GM18867 (cell line): ENCODE data around the gene ADAM10.

Experiments used
- ATAC-seq: cut with Tn5 transposase; IDR thresholded peaks from one replicate; pipeline ENCODE4 v1.9.1; 2021; ENCODE audit warnings: mild to moderate bottlenecking, moderate library complexity; ENCODE audit not compliant: unreplicated experiment

ADAM10 gene

GRCh38 chr15:58684036-58684710 is 65.3 kb downstream of the ADAM10 start:
- ATAC-seq: no peak

- ATAC-seq: no peak
Observed at GRCh38 chr15:58682234-58682633, 67.3 kb downstream of the ADAM10 start.

- ATAC-seq: no peak
Observed at GRCh38 chr15:58678683-58679082, 70.8 kb downstream of the ADAM10 start.

- ATAC-seq: no peak
Observed at GRCh38 chr15:58677426-58677825, 72.1 kb downstream of the ADAM10 start.

- no peak for ATAC-seq
Observed at GRCh38 chr15:58676766-58677165, 72.7 kb downstream of the ADAM10 start.

GRCh38 chr15:58671186-58671585 is 78.3 kb downstream of the ADAM10 start:
- ATAC-seq: no peak

- ATAC-seq: no peak
Observed at GRCh38 chr15:58669108-58669507, 80.4 kb downstream of the ADAM10 start.

GRCh38 chr15:58666957-58667356 is 82.5 kb downstream of the ADAM10 start:
- ATAC-seq: no peak

- ATAC-seq: no peak
Observed at GRCh38 chr15:58665672-58666071, 83.8 kb downstream of the ADAM10 start.

- no peak for ATAC-seq
Observed at GRCh38 chr15:58650102-58650501, 99.4 kb downstream of the ADAM10 start.

- ATAC-seq: no peak
Observed at GRCh38 chr15:58649175-58649574, 100.3 kb downstream of the ADAM10 start.

- ATAC-seq: no peak
Observed at GRCh38 chr15:58643996-58644395, 105.5 kb downstream of the ADAM10 start.

GRCh38 chr15:58641660-58642059 is 107.8 kb downstream of the ADAM10 start:
- ATAC-seq: no peak

GRCh38 chr15:58639992-58640391 is 109.5 kb downstream of the ADAM10 start:
- ATAC-seq: no peak

- no peak for ATAC-seq
Observed at GRCh38 chr15:58639002-58639756, 110.3 kb downstream of the ADAM10 start.

- ATAC-seq: no peak
Observed at GRCh38 chr15:58632789-58633188, 116.7 kb downstream of the ADAM10 start.

GRCh38 chr15:58631319-58631718 is 118.2 kb downstream of the ADAM10 start:
- ATAC-seq: no peak

- ATAC-seq: no peak
Observed at GRCh38 chr15:58629625-58630024, 119.9 kb downstream of the ADAM10 start.

GRCh38 chr15:58628206-58628947 is 121.1 kb downstream of the ADAM10 start:
- ATAC-seq: no peak

- no peak for ATAC-seq
Observed at GRCh38 chr15:58627701-58628100, 121.8 kb downstream of the ADAM10 start.

GRCh38 chr15:58627046-58627445 is 122.5 kb downstream of the ADAM10 start:
- no peak for ATAC-seq

GRCh38 chr15:58626378-58626777 is 123.1 kb downstream of the ADAM10 start:
- ATAC-seq: no peak
